GM12878 (cell line): ENCODE data around the gene TNNT2. TPM values are rescaled to one million over a fixed set of nuclear protein-coding genes. Genes with fewer than 3 reads are reported as not detected.

Source experiments
- ATAC-seq: fragments of 200-7000 bp; cut with Tn5 transposase; 3 replicates; pipeline ENCODE4 v1.9.1; 2020; ENCODE audit warnings: mild to moderate bottlenecking, moderate library complexity
- BruUV-seq: library from RNA; stranded (reverse); fragments of 400-500 nt; replicated peaks from 2 replicates; lab custom pipeline; 2021; lab: Mats Ljungman, UMichigan
- CTCF ChIA-PET: fragments of 300-600 bp; sonication (Branson Sonifier 250); formaldehyde crosslinking; extraction: SDS; loops from one replicate; lab custom pipeline; 2021; ENCODE audit warnings: inconsistent platforms; lab: Yijun Ruan, JAX
- POLR2A ChIA-PET: fragments of 350-600 bp; formaldehyde crosslinking; extraction: SDS; loops from one replicate; lab custom pipeline; 2021; ENCODE audit warnings: inconsistent platforms; lab: Charles Lee
- RAD21 ChIA-PET: fragments of 300-600 bp; sonication (Branson Sonifier 250); formaldehyde crosslinking; loops from one replicate; lab custom pipeline; 2023; ENCODE audit warnings: antibody characterized with exemption; ENCODE audit not compliant: unreplicated experiment; lab: Charles Lee
- SMC1A ChIA-PET: fragments of 300-600 bp; sonication (Branson Sonifier 250); formaldehyde crosslinking; loops from one replicate; lab custom pipeline; 2023; ENCODE audit not compliant: unreplicated experiment, uncharacterized antibody; lab: Charles Lee
- DNase-seq: peaks from one replicate; pipeline ENCODE4 v3.0.0-alpha.2; 2011; ENCODE audit warnings: low read depth, low spot score
- FAIRE-seq: peaks from 3 replicates; lab custom pipeline; 2011; peaks lifted over from hg19 to GRCh38; lab: Jason Lieb, UNC
- H2AFZ ChIP-seq: 2 replicates; pipeline ENCODE4 v1.6.0; 2011; ENCODE audit warnings: low read depth, low read length, control low read depth; ENCODE audit not compliant: control insufficient read depth
- H3K27ac ChIP-seq: 2 replicates; pipeline ENCODE4 v1.5.1; 2011; ENCODE audit warnings: control low read depth; ENCODE audit not compliant: control insufficient read depth, insufficient read depth
- H3K27me3 ChIP-seq, 2 experiments: replicated peaks in 1 of 2; 2 replicates each; pipeline versions ENCODE4 v1.6.0 to v1.6.1; 2011; ENCODE audit warnings: low read length in 1 of 2; ENCODE audit not compliant: control insufficient read depth in 2 of 2, insufficient read depth in 2 of 2
- H3K36me3 ChIP-seq, 2 experiments: 2 replicates each; pipeline ENCODE4 v1.5.1; 2011; ENCODE audit warnings: low read length in 1 of 2; ENCODE audit not compliant: control insufficient read depth in 2 of 2, insufficient read depth in 2 of 2
- H3K4me1 ChIP-seq: 2 replicates; pipeline ENCODE4 v1.6.1; 2011; ENCODE audit warnings: mild to moderate bottlenecking, low read length, moderate library complexity, mixed read lengths; ENCODE audit not compliant: control insufficient read depth, insufficient read depth
- H3K4me2 ChIP-seq: 2 replicates; pipeline ENCODE4 v1.6.0; 2011; ENCODE audit warnings: control low read depth; ENCODE audit not compliant: control insufficient read depth, insufficient read depth
- H3K4me3 ChIP-seq: fragments of 200-600 bp; sonication (generic); 2 replicates; pipeline ENCODE4 v1.5.1; 2016
- H3K79me2 ChIP-seq: 2 replicates; pipeline ENCODE4 v1.6.0; 2011; ENCODE audit warnings: low read length; ENCODE audit not compliant: control insufficient read depth, insufficient read depth
- H3K9ac ChIP-seq: 2 replicates; pipeline ENCODE4 v1.8.0; 2011; ENCODE audit warnings: low read length, control low read depth, mixed read lengths; ENCODE audit not compliant: control insufficient read depth, insufficient read depth
- H3K9me3 ChIP-seq: replicated peaks from 3 replicates; pipeline ENCODE4 v1.5.1; 2011; ENCODE audit warnings: mild to moderate bottlenecking, low read length; ENCODE audit not compliant: control insufficient read depth, insufficient read depth
- H4K20me1 ChIP-seq: 2 replicates; pipeline ENCODE4 v1.6.0; 2011; ENCODE audit not compliant: control insufficient read depth, insufficient read depth
- NFYA ChIP-seq: IDR thresholded peaks from 2 replicates; pipeline ENCODE4 v1.6.1; 2011; ENCODE audit warnings: low read depth, mild to moderate bottlenecking, low read length, improper control_type of control experiment, borderline replicate concordance
- SIX5 ChIP-seq: IDR thresholded peaks from 2 replicates; pipeline ENCODE4 v1.6.1; 2011; ENCODE audit warnings: mild to moderate bottlenecking, low read depth, low read length, moderate library complexity; ENCODE audit not compliant: severe bottlenecking
- STAT3 ChIP-seq: IDR thresholded peaks from 2 replicates; pipeline ENCODE4 v1.6.1; 2011; ENCODE audit warnings: low read depth, low read length, improper control_type of control experiment
- TCF12 ChIP-seq: IDR thresholded peaks from 2 replicates; pipeline ENCODE4 v1.6.1; 2011; ENCODE audit warnings: low read depth, mild to moderate bottlenecking, low read length
- WGBS: methylation state at CpG from one replicate; pipeline ENCODE4 v1.1.6; 2016; ENCODE audit warnings: low lambda C conversion rate; ENCODE audit not compliant: insufficient replicate concordance, insufficient coverage; ENCODE audit errors: missing lambda C conversion rate; 5-methylcytosine and 5-hydroxymethylcytosine counted together
- in situ Hi-C: fragments of 300-500 bp; cut with MboI; formaldehyde crosslinking; loops from 9 replicates; pipeline ENCODE4 v1.14.3; 2018; ENCODE audit warnings: mixed read lengths
- intact Hi-C: fragments of 100-400 bp; cut with micrococcal nuclease; formaldehyde crosslinking; loops from one replicate; pipeline ENCODE4 v1.14.2; 2022; ENCODE audit not compliant: unreplicated experiment
- polyA plus RNA-seq, 11 experiments: library from polyadenylated mRNA; depleted of rRNA in 4 of 11; unstranded in 6 of 11; stranded (reverse) in 5 of 11; fragments of >200 nt; fragmentation: Nextera tagmentation in 4 of 11; fragmentation: Illumina TruSeq in 1 of 11; extraction: Ambion mirVana in 4 of 11; extraction: Trizol in 1 of 11; gene quantifications; 1 replicate in 1 of 11; 2 replicates in 10 of 11; pipeline versions ENCODE4 v1.2.1 to v1.2.3, GENCODE V29; 2011 to 2016; ENCODE audit warnings: inconsistent platforms in 2 of 11, missing spikeins in 2 of 11, low read depth in 1 of 11
- total RNA-seq, 4 experiments: library from RNA; depleted of rRNA in 3 of 4; stranded (reverse); fragments of >200 nt in 3 of 4; fragmentation: Illumina TruSeq in 1 of 4; extraction: Trizol in 1 of 4; gene quantifications; 2 replicates each; pipeline versions ENCODE4 v1.2.1 to v1.2.3, GENCODE V29; 2013 to 2021
- TF ChIP-seq, protein P1 (sequence below): IDR thresholded peaks from 2 replicates; pipeline ENCODE4 v1.6.1; 2012; ENCODE audit warnings: improper control_type of control experiment, low read depth, low read length; ENCODE audit not compliant: insufficient replicate concordance
- TF ChIP-seq, protein P2 (sequence below): IDR thresholded peaks from 2 replicates; pipeline ENCODE4 v1.6.1; 2011; ENCODE audit warnings: mild to moderate bottlenecking, low read depth, low read length, moderate library complexity; ENCODE audit not compliant: insufficient replicate concordance

Gene TNNT2
- total and polyA plus RNA-seq, 10 of the 15 experiments (the other 5 are each of a cell fraction or from before 2014, with no cell fraction given), result 2.2 TPM; not detected in 9

DNA sequence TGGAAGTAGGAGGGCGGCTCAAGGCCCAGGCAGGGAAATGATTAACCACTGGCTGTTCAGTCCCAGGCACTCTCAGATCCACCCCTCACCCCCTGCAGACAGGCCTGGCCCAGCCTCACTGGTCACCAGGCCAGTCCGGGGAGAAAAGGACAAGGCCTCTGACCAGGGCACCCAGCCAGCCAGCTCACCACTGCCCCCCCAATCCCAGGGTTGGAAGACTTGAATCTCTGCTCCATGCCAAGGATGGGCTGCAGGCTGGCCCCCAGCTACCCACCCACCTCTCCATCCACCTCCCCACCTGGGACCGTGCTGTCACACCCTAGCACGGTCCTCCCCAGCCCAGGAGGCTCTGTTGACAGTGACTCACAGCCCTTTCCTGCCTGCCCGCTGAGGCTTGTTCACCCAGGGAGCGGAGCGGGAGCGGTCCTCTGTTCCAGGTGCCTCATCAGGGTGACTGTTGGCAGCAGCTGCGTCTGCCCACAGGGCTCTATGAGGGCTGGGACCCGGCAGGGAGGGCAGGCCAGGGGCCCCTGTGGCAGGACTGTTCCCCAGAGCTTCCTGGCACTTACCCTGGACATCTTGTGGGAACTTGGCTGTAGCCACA lies 19.5 kb upstream of the TNNT2 start:
- BruUV-seq, result no TSS peak
- Histone ChIP-seq H3K4me2 (no peak overlapping the region), H2AFZ (no peak overlapping the region), H3K36me3 (no peaks in the 10 kb centered on the region), H3K4me1 (peaks cover 9% of the 10 kb centered on the region), H3K79me2 (no peaks in the 10 kb centered on the region), H3K9me3 (no peaks in the 10 kb centered on the region), H3K9ac (no peak overlapping the region), H3K4me3 (no peak overlapping the region), H3K27ac (no peak overlapping the region), H4K20me1 (no peaks in the 10 kb centered on the region), H3K27me3 (no peaks in the 10 kb centered on the region)
- 34% methylated on average over 9 of the region's 10 CpGs for WGBS
- ChIA-PET RAD21 (interaction anchor here (1.2 to 17.4 kb wide), 3 partner anchors 9 to 84 kb away, joined by 4 to 340 read pairs (median 17); no protein-coding TSS in a partner anchor), CTCF (interaction anchor here (1.0 to 17.8 kb wide), 4 partner anchors 9 to 85 kb away, joined by 4 to 623 read pairs (median 38); no protein-coding TSS in a partner anchor), SMC1A (interaction anchor here (3.5 to 19.4 kb wide), 2 partner anchors 8 to 11 kb away, joined by 17 to 374 read pairs; no protein-coding TSS in a partner anchor), POLR2A (interaction anchor here (3.3 to 18.2 kb wide), 2 partner anchors 8 to 11 kb away, joined by 13 to 228 read pairs; no protein-coding TSS in a partner anchor)
- intact Hi-C loops (no loop called here), in situ Hi-C loops (no loop called here)
- no peak for TF ChIP-seq TCF12
- no peak for TF ChIP-seq STAT3
- no peak for TF ChIP-seq SIX5
- no peak for TF ChIP-seq NFYA
- TF ChIP-seq, protein P1, sequence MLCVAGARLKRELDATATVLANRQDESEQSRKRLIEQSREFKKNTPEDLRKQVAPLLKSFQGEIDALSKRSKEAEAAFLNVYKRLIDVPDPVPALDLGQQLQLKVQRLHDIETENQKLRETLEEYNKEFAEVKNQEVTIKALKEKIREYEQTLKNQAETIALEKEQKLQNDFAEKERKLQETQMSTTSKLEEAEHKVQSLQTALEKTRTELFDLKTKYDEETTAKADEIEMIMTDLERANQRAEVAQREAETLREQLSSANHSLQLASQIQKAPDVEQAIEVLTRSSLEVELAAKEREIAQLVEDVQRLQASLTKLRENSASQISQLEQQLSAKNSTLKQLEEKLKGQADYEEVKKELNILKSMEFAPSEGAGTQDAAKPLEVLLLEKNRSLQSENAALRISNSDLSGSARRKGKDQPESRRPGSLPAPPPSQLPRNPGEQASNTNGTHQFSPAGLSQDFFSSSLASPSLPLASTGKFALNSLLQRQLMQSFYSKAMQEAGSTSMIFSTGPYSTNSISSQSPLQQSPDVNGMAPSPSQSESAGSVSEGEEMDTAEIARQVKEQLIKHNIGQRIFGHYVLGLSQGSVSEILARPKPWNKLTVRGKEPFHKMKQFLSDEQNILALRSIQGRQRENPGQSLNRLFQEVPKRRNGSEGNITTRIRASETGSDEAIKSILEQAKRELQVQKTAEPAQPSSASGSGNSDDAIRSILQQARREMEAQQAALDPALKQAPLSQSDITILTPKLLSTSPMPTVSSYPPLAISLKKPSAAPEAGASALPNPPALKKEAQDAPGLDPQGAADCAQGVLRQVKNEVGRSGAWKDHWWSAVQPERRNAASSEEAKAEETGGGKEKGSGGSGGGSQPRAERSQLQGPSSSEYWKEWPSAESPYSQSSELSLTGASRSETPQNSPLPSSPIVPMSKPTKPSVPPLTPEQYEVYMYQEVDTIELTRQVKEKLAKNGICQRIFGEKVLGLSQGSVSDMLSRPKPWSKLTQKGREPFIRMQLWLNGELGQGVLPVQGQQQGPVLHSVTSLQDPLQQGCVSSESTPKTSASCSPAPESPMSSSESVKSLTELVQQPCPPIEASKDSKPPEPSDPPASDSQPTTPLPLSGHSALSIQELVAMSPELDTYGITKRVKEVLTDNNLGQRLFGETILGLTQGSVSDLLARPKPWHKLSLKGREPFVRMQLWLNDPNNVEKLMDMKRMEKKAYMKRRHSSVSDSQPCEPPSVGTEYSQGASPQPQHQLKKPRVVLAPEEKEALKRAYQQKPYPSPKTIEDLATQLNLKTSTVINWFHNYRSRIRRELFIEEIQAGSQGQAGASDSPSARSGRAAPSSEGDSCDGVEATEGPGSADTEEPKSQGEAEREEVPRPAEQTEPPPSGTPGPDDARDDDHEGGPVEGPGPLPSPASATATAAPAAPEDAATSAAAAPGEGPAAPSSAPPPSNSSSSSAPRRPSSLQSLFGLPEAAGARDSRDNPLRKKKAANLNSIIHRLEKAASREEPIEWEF, result no peak
- TF ChIP-seq, protein P2, sequence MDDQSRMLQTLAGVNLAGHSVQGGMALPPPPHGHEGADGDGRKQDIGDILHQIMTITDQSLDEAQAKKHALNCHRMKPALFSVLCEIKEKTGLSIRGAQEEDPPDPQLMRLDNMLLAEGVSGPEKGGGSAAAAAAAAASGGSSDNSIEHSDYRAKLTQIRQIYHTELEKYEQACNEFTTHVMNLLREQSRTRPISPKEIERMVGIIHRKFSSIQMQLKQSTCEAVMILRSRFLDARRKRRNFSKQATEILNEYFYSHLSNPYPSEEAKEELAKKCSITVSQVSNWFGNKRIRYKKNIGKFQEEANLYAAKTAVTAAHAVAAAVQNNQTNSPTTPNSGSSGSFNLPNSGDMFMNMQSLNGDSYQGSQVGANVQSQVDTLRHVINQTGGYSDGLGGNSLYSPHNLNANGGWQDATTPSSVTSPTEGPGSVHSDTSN, result no peak
- ATAC-seq (peak; percentile 49), DNase-seq (no peak), FAIRE-seq (no peak)
